ENCODE data around the gene CD7. TPM values are rescaled to one million over a fixed set of nuclear protein-coding genes. Genes with fewer than 3 reads are reported as not detected.

Gene CD7
- total and polyA plus RNA-seq, 9 of the 15 experiments (the other 6 are each of a cell fraction or from before 2014, with no cell fraction given), result 0.21 to 0.35 TPM; not detected in 7

GRCh38 chr17:82287868-82288801 is 29.3 kb downstream of the CD7 start (continued):
- TF ChIP-seq CHD7 (IDR thresholded peaks at IDR 0.05; ENCODE audit: low read depth, low read length) (no peak), CHD4 (IDR thresholded peaks at IDR 0.05; ENCODE audit: insufficient read depth, insufficient replicate concordance, low read depth, low read length, poor library complexity, severe bottlenecking) (no peak), ZBTB12 (CRISPR knock-in tag; IDR thresholded peaks at IDR 0.05) (no peak), ARID1B (IDR thresholded peaks at IDR 0.05) (peak; percentile 73; the same call in 1 of the 2 replicates), FOXA3 (CRISPR knock-in tag; conservative IDR thresholded peaks at IDR 0.05 in 1 of 2, IDR thresholded peaks at IDR 0.05 in 1 of 2) (0 out of 4 replicates have a peak, but pooled peaks have one; percentile 14 to 41), NFIC (IDR thresholded peaks at IDR 0.05) (peak; percentile 40; the same call in 1 of the 2 replicates), SNRNP70 (optimal IDR thresholded peaks at IDR 0.05; ENCODE audit: low read depth, low read length) (no peak), EP300 (IDR thresholded peaks at IDR 0.05; ENCODE audit: low read length) (peak; percentile 88), COPS2 (conservative IDR thresholded peaks at IDR 0.05) (no peak), ERF (CRISPR knock-in tag; IDR thresholded peaks at IDR 0.05) (no peak), ZNF3 (CRISPR knock-in tag; IDR thresholded peaks at IDR 0.05) (no peak), GATAD2B (IDR thresholded peaks at IDR 0.05; ENCODE audit: borderline replicate concordance) (no peak), TFAM (CRISPR knock-in tag; conservative IDR thresholded peaks at IDR 0.05) (no peak)

Data from K562 (cell line).